Uterus (tissue), 4 donors: ENCODE results near the gene IL17RD. TPM values are rescaled to one million over a fixed set of nuclear protein-coding genes. Genes with fewer than 3 reads are reported as not detected.

Experiments used
- DNase-seq, 2 donors: peaks; one replicate each; pipeline ENCODE4 v3.0.0-alpha.2; 2019 to 2020
- H3K27ac ChIP-seq, 2 donors: fragments of 200-600 bp; sonication (generic); 1 replicate in 1 of 2; 2 replicates in 1 of 2; pipeline ENCODE4 v1.5.1; 2016 to 2018
- H3K27me3 ChIP-seq, 2 donors: fragments of 200-600 bp; sonication (generic); one replicate each; pipeline ENCODE4 v1.5.1; 2018 to 2019; ENCODE audit warnings: control low read depth in 1 of 2
- H3K36me3 ChIP-seq, 2 donors: fragments of 200-600 bp; sonication (generic); one replicate each; pipeline ENCODE4 v1.5.1; 2019; ENCODE audit warnings: control low read depth in 1 of 2
- H3K4me1 ChIP-seq, 2 donors: fragments of 200-600 bp; sonication (generic); one replicate each; pipeline ENCODE4 v1.5.1; 2018 to 2019; ENCODE audit warnings: control low read depth in 1 of 2
- H3K4me3 ChIP-seq, 2 donors: fragments of 200-600 bp; sonication (generic); 1 replicate in 1 of 2; 2 replicates in 1 of 2; pipeline ENCODE4 v1.5.1; 2018 to 2019; ENCODE audit warnings: mild to moderate bottlenecking in 1 of 2
- H3K9me3 ChIP-seq, 2 donors: fragments of 200-600 bp; sonication (generic); one replicate each; pipeline ENCODE4 v1.5.1; 2019; ENCODE audit warnings: control low read depth in 1 of 2
- CTCF ChIP-seq, 4 experiments: fragments of 200-600 bp in 2 of 4; fragments of 450-650 bp in 2 of 4; sonication (generic) in 2 of 4; IDR thresholded peaks; one replicate each; pipeline ENCODE4 v1.5.1; 2016 to 2019; ENCODE audit warnings: antibody characterized with exemption in 4 of 4, mild to moderate bottlenecking in 2 of 4, moderate library complexity in 1 of 4
- POLR2A ChIP-seq, 2 donors: fragments of 450-650 bp; IDR thresholded peaks; one replicate each; pipeline ENCODE4 v1.6.1; 2016; ENCODE audit warnings: antibody characterized with exemption in 2 of 2, mild to moderate bottlenecking in 1 of 2, moderate library complexity in 1 of 2
- intact Hi-C: fragments of 100-400 bp; cut with DNase I; formaldehyde crosslinking; loops from one replicate; pipeline ENCODE4 v1.15.1; 2023; ENCODE audit warnings: low total_unique reads
- total RNA-seq, 4 donors: library from RNA; depleted of rRNA in 3 of 4; stranded (reverse); fragments of >200 nt in 3 of 4; gene quantifications; one replicate each; pipeline versions ENCODE4 v1.1.0 to v1.2.4, GENCODE V29; 2014 to 2023
- donor health status: DM: yes; HTN: yes; CAD: no.

Gene IL17RD
- total RNA-seq, 4 donors from 2014 or later = 19.0 to 95.9 (median 52.5) TPM

GRCh38 chr3:57091521-57092273, 73.5 kb downstream of the IL17RD start:
- Histone ChIP-seq H3K4me1 (peaks cover 0 to 3% of the 10 kb centered on the region in 2 donors), H3K36me3 (no peaks in the 10 kb centered on the region), H3K27me3 (no peaks in the 10 kb centered on the region), H3K27ac (peak overlapping the region; percentile 70 to 87), H3K9me3 (no peaks in the 10 kb centered on the region), H3K4me3 (no peak overlapping the region)
- intact Hi-C loops = no loop called here
- DNase-seq = no peak
- TF ChIP-seq POLR2A (IDR thresholded peaks at IDR 0.05) (no peak), CTCF (IDR thresholded peaks at IDR 0.05) (no peak)

- Histone ChIP-seq H3K36me3 (no peaks in the 10 kb centered on the region), H3K9me3 (no peaks in the 10 kb centered on the region), H3K4me3 (no peak overlapping the region), H3K27me3 (no peaks in the 10 kb centered on the region), H3K27ac (no peak overlapping the region), H3K4me1 (peaks cover 0 to 3% of the 10 kb centered on the region in 2 donors)
- no peak for DNase-seq
- no peak for TF ChIP-seq CTCF (IDR thresholded peaks at IDR 0.05)
- no peak for TF ChIP-seq POLR2A (IDR thresholded peaks at IDR 0.05)
- intact Hi-C loops = no loop called here
These were observed 76.1 kb downstream of the IL17RD start for GRCh38 chr3:57089043-57089442.

- H3K27ac ChIP-seq = no peak overlapping the region
- peaks cover 0 to 3% of the 10 kb centered on the region in 2 donors for H3K4me1 ChIP-seq
- no peak for DNase-seq
- no peaks in the 10 kb centered on the region for H3K27me3 ChIP-seq
- TF ChIP-seq POLR2A (IDR thresholded peaks at IDR 0.05) = no peak
- TF ChIP-seq CTCF (IDR thresholded peaks at IDR 0.05) = no peak
- no peak overlapping the region for H3K4me3 ChIP-seq
- H3K9me3 ChIP-seq = no peaks in the 10 kb centered on the region
- no peaks in the 10 kb centered on the region for H3K36me3 ChIP-seq
- intact Hi-C loops = no loop called here
These were observed 76.7 kb downstream of the IL17RD start for GRCh38 chr3:57088503-57088902.

- Histone ChIP-seq H3K27me3 (no peaks in the 10 kb centered on the region), H3K27ac (no peak overlapping the region), H3K4me1 (peaks cover 0 to 3% of the 10 kb centered on the region in 2 donors), H3K36me3 (no peaks in the 10 kb centered on the region), H3K9me3 (no peaks in the 10 kb centered on the region), H3K4me3 (no peak overlapping the region)
- no peak for DNase-seq
- no peak for TF ChIP-seq CTCF (IDR thresholded peaks at IDR 0.05)
- TF ChIP-seq POLR2A (IDR thresholded peaks at IDR 0.05) = no peak
- intact Hi-C loops = no loop called here
These were observed 77.6 kb downstream of the IL17RD start for GRCh38 chr3:57087361-57088092.

- intact Hi-C loops = no loop called here
- no peaks in the 10 kb centered on the region for H3K36me3 ChIP-seq
These were observed 79.0 kb downstream of the IL17RD start for GRCh38 chr3:57086201-57086600.

More at GRCh38 chr3:57086201-57086600, 79.0 kb downstream of the IL17RD start:
- DNase-seq = no peak
- Histone ChIP-seq H3K4me1 (no peaks in the 10 kb centered on the region), H3K27ac (no peak overlapping the region), H3K4me3 (no peak overlapping the region), H3K9me3 (no peaks in the 10 kb centered on the region), H3K27me3 (no peaks in the 10 kb centered on the region)
- TF ChIP-seq CTCF (IDR thresholded peaks at IDR 0.05) (no peak), POLR2A (IDR thresholded peaks at IDR 0.05) (no peak)
